Mesendoderm (in vitro differentiated cells): ENCODE results near the gene RAP1GAP2. TPM values are rescaled to one million over a fixed set of nuclear protein-coding genes. Genes with fewer than 3 reads are reported as not detected.

Source experiments
- small RNA-seq: library from polyadenylated mRNA; stranded (forward); fragments of <200 nt; extraction: miRNeasy Mini kit (QIAGEN cat#:217004); gene quantifications from one replicate; pipeline ENCODE3, GENCODE V24; 2013; ENCODE audit not compliant: insufficient read depth

RAP1GAP2 gene

Small RNAs within 50 kb of the gene (small RNA-seq; reads per million reads assigned to genes)
- gene MIR1253 = not detected
- gene hsa-mir-1253 = not detected
